ENCODE results near the gene MICAL3.

MICAL3 gene

DNA sequence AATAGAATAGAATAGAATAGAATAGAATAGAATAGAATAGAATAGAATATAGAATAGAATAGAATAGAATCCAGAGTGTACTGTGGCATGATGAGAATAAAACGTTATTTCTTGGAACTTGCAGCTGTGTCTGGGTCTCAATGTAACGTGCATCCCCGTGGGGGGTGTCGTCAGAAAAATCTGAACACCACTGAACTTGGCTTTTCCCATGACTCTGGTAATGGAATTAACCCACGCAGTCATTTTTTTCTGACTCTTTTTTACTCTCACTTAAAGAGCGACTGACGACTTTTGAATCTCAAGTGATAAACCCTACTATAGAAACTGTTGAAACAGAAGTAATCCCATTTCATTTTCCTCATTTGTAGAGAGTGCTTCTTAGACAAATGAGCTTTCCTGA is 157.7 kb downstream of the MICAL3 start:
- TF ChIP-seq, protein P1, sequence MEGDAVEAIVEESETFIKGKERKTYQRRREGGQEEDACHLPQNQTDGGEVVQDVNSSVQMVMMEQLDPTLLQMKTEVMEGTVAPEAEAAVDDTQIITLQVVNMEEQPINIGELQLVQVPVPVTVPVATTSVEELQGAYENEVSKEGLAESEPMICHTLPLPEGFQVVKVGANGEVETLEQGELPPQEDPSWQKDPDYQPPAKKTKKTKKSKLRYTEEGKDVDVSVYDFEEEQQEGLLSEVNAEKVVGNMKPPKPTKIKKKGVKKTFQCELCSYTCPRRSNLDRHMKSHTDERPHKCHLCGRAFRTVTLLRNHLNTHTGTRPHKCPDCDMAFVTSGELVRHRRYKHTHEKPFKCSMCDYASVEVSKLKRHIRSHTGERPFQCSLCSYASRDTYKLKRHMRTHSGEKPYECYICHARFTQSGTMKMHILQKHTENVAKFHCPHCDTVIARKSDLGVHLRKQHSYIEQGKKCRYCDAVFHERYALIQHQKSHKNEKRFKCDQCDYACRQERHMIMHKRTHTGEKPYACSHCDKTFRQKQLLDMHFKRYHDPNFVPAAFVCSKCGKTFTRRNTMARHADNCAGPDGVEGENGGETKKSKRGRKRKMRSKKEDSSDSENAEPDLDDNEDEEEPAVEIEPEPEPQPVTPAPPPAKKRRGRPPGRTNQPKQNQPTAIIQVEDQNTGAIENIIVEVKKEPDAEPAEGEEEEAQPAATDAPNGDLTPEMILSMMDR (IDR thresholded peaks at IDR 0.05; ENCODE audit: low read depth, low read length, missing control alignments) = no peak
- Histone ChIP-seq H3K4me3 (ENCODE audit: low read depth, low read length) (no peak overlapping the region), H3K27me3 (replicated peaks) (no peaks in the 10 kb centered on the region), H3K36me3 (replicated peaks) (peaks cover 11% of the 10 kb centered on the region), H3K27ac (no peak overlapping the region)
- in situ Hi-C loops (cut with HindIII; ENCODE audit: low pct_ligation_motif_present, low sequenced_read_pairs) = no loop called here
- DNase-seq = no peak

DNA sequence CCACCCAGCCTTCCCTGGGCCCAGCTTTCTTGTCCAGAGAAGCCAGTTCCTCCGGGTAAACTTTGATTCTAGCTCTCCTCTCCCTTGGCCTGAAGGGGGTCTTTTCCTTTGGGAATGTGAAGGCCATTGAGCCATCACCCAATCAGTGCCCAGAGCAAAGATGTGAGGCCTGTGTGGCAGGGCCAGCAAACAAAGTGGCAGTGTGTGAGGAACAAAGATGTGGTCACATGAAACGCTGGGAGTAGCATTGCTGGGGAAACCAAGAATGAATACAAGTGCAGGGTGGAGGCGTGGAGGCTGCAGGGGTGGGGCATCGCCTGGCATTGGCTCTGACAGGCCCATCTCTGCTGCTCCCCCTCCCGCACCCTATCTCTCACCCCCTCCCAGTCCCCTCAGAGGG is 158.2 kb downstream of the MICAL3 start:
- in situ Hi-C loops (cut with HindIII; ENCODE audit: low pct_ligation_motif_present, low sequenced_read_pairs) = no loop called here

DNA sequence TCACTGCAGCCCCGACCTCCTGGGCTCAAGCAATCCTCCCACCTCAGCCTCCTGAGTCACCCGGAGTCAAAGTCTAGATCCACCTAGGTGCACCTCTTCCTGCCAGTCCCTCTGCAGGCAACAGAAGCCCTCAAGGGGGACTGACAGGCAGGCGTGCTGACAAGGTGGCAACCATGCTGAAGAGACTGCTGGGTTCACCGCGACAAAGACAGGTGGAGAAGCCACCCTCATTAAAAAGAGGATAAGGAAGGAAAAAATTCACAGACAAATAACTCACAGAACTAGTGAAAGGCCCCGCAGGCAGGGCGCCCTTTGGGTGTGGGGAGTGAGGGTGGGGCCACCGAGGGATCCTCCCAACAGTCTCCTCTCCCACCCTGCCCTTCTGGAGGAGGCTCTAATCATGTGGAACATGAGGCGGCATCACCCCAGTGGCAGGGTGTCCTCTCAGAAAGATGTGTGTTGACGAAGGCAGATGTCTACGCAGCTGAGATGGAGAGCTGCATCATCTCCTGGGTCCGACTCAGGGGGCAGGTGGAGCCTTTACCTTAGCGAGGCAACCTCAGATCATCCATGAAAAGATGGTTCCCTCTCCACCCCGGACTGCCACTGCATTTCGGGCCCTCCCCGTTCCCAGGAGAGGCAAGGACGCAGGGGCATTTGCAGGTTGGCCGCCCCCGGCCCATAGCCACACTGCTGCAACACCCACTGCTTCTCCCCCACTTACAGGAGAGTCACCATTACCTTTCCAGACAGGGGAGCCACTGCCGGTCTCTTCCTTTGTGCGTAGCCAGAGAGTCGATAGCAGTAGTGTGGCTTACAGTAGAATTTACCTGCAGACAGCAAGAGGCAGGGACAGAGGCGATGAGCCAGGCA is 158.9 kb downstream of the MICAL3 start:
- Histone ChIP-seq H3K36me3 (replicated peaks) (peaks cover 9% of the 10 kb centered on the region), H3K4me3 (ENCODE audit: low read depth, low read length) (no peak overlapping the region), H3K27me3 (replicated peaks) (no peaks in the 10 kb centered on the region), H3K27ac (no peak overlapping the region)
- no peak for DNase-seq
- in situ Hi-C loops (cut with HindIII; ENCODE audit: low pct_ligation_motif_present, low sequenced_read_pairs) = no loop called here
- TF ChIP-seq, protein P1 (IDR thresholded peaks at IDR 0.05; ENCODE audit: low read depth, low read length, missing control alignments) = no peak

More for the DNA sequence above, 158.2 kb downstream of the MICAL3 start:
- TF ChIP-seq, protein P1 (IDR thresholded peaks at IDR 0.05; ENCODE audit: low read depth, low read length, missing control alignments) = no peak
- Histone ChIP-seq H3K4me3 (ENCODE audit: low read depth, low read length) (no peak overlapping the region), H3K36me3 (replicated peaks) (peaks cover 9% of the 10 kb centered on the region), H3K27me3 (replicated peaks) (no peaks in the 10 kb centered on the region), H3K27ac (no peak overlapping the region)
- no peak for DNase-seq

DNA sequence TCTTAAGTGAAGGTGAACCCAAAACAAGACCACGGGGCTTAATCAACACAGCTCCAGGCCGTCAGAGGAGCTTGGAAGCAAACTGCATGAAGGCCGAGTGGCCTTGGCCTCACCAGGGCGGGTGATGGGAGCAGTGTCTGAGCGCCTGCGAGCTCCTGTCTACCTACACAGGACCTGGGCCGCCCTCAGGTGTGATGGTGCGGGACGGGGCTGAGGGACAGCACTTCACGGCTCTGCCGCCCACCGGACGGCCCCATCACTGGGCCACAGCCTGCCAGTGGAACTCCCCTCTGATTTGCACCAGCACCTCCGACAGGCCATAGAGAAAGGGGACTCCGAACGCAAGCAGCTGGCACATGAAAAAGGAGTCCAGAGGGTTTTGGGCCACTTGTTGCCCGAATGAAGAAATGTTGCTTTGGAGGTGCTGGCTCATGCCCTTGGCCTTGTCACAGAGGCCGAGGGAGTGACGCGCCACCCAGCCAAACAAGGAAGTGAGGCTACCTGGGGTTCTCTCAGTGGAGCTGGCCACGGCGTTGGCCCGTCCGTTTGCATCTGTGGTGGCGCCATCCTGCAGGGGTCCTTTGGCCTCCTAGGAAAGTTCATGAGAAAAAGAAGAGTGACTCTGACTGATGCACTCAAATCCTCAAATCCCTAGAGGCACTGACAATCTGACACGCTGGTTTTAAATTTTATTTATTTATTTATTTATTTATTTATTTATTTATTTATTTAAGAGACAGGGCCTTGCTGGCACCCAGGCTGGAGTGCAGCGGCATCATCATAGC is 159.8 kb downstream of the MICAL3 start:
- no peak overlapping the region for H3K27ac ChIP-seq
- H3K36me3 ChIP-seq (replicated peaks) = peaks cover 9% of the 10 kb centered on the region
- H3K27me3 ChIP-seq (replicated peaks) = no peaks in the 10 kb centered on the region
- TF ChIP-seq, protein P1 (IDR thresholded peaks at IDR 0.05; ENCODE audit: low read depth, low read length, missing control alignments) = no peak
- in situ Hi-C loops (cut with HindIII; ENCODE audit: low pct_ligation_motif_present, low sequenced_read_pairs) = no loop called here
- no peak for DNase-seq
- H3K4me3 ChIP-seq (ENCODE audit: low read depth, low read length) = no peak overlapping the region

DNA sequence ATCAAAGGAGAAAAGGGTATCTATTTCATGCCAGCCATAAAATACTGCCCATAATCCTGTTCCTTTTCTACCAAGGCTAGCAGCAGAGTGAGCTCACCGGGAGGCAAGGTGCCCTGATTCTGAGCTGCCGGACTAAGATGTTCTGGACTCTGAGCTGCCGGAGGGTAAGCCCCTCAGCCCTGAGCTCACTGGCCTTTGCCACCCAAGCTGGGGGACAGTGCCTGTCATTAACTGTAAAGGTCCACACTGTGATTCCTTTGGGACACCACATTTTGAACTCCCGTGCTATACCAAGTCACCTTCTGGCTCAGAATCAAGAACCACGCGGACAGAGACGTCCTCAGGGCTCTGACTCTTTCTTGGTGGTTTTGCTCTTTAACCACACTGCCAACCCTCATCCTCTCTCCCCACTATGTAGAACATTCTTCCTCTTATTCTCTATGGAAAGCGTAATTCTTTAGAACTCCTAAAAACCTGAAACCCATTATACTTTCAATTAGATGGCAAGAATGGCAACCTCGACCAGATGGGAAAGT is 161.6 kb downstream of the MICAL3 start:
- H3K27ac ChIP-seq = no peak overlapping the region
- in situ Hi-C loops (cut with HindIII; ENCODE audit: low pct_ligation_motif_present, low sequenced_read_pairs) = no loop called here
- no peak overlapping the region for H3K4me3 ChIP-seq (ENCODE audit: low read depth, low read length)
- TF ChIP-seq, protein P1 (IDR thresholded peaks at IDR 0.05; ENCODE audit: low read depth, low read length, missing control alignments) = no peak
- no peaks in the 10 kb centered on the region for H3K27me3 ChIP-seq (replicated peaks)
- peaks cover 7% of the 10 kb centered on the region for H3K36me3 ChIP-seq (replicated peaks)
- DNase-seq = no peak
